Endodermal cell (in vitro differentiated cells): Measurements from ENCODE around the gene ATP13A3. TPM values are rescaled to one million over a fixed set of nuclear protein-coding genes. Genes with fewer than 3 reads are reported as not detected.

Source experiments
- DNase-seq: peaks from one replicate; pipeline ENCODE4 v3.0.0-alpha.2; 2017
- H3K27ac ChIP-seq: 2 replicates; pipeline ENCODE4 v1.5.1; 2013; ENCODE audit warnings: mild to moderate bottlenecking, low read depth, low read length, moderate library complexity
- H3K27me3 ChIP-seq: 2 replicates; pipeline ENCODE4 v1.6.1; 2013; ENCODE audit warnings: mild to moderate bottlenecking, low read length, moderate library complexity; ENCODE audit not compliant: insufficient read depth, control insufficient read depth, poor library complexity, severe bottlenecking
- H3K36me3 ChIP-seq: 2 replicates; pipeline ENCODE4 v1.7.0; 2013; ENCODE audit warnings: mild to moderate bottlenecking, low read length, moderate library complexity; ENCODE audit not compliant: control insufficient read depth, insufficient read depth
- H3K4me1 ChIP-seq: one replicate; pipeline ENCODE4 v1.7.0; 2013; ENCODE audit warnings: low read length; ENCODE audit not compliant: control insufficient read depth, insufficient read depth
- H3K4me3 ChIP-seq: 2 replicates; pipeline ENCODE4 v1.5.1; 2013; ENCODE audit warnings: mild to moderate bottlenecking, low read length, moderate library complexity
- H3K9ac ChIP-seq: 2 replicates; pipeline ENCODE4 v1.6.1; 2013; ENCODE audit warnings: mild to moderate bottlenecking, low read length, moderate library complexity; ENCODE audit not compliant: poor library complexity, severe bottlenecking; ENCODE audit errors: extremely low read depth
- H3K9me3 ChIP-seq: 2 replicates; pipeline ENCODE4 v1.6.1; 2013; ENCODE audit warnings: mild to moderate bottlenecking, low read length, moderate library complexity; ENCODE audit not compliant: control insufficient read depth
- H3K27ac Mint-ChIP-seq: 2 replicates; pipeline ENCODE4 v1.8.0; 2020; ENCODE audit warnings: mixed read lengths
- H3K27me3 Mint-ChIP-seq: 2 replicates; pipeline ENCODE4 v1.8.0; 2021; ENCODE audit warnings: mild to moderate bottlenecking, mixed read lengths; ENCODE audit not compliant: insufficient read depth
- H3K36me3 Mint-ChIP-seq: 2 replicates; pipeline ENCODE4 v1.8.0; 2020; ENCODE audit warnings: low read depth, mixed read lengths
- H3K4me1 Mint-ChIP-seq: 2 replicates; pipeline ENCODE4 v1.8.0; 2020; ENCODE audit warnings: mixed read lengths
- H3K4me3 Mint-ChIP-seq: 2 replicates; pipeline ENCODE4 v1.8.0; 2020; ENCODE audit warnings: mild to moderate bottlenecking, moderate library complexity, mixed read lengths
- H3K9me3 Mint-ChIP-seq: 2 replicates; pipeline ENCODE4 v1.8.0; 2020; ENCODE audit warnings: mild to moderate bottlenecking, mixed read lengths
- WGBS, 2 experiments: methylation state at CpG; one replicate each; pipeline versions ENCODE4 v1.1.5 to v1.1.7; 2013; ENCODE audit warnings: missing lambda C conversion rate in 2 of 2, mixed read lengths in 1 of 2; ENCODE audit not compliant: insufficient coverage in 1 of 2, insufficient read length in 1 of 2; 5-methylcytosine and 5-hydroxymethylcytosine counted together
- total RNA-seq, 2 donors: library from RNA; stranded (reverse); fragmentation: NEBNext Ultra II Directional in 1 of 2; extraction: Animal tissue kit (Norgen Biotek cat#: 25700) in 1 of 2; gene quantifications; 2 replicates in 1 of 2; 3 replicates in 1 of 2; pipeline ENCODE4 v1.2.1, GENCODE V29; 2021
- TF ChIP-seq, protein P1 (sequence below): fragments of 200-600 bp; sonication (generic); conservative IDR thresholded peaks from 2 replicates; pipeline ENCODE4 v1.5.0; 2021; ENCODE audit warnings: antibody characterized with exemption, mild to moderate bottlenecking

The ATP13A3 gene
- total RNA-seq, 2 donors from 2014 or later = 99.7 to 125 TPM

DNA sequence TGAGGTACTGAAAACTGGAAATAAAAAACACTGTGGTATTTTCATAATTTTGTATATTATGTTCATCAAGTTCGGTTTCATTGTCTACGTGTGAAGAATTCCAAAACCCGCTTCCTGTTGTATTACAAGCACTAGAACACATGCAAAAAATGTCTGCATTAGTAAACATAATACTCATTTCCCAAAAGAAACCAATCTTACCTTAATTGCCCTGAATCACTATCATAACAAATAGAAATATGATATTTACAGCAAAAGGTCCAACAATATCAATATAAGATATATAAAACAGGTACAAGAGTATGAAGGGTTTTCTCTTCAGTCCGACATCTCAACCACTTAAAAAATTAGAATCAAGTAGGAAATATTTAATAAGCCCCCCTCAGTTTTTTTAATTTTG lies 61.4 kb downstream of the ATP13A3 start:
- 97 to 100% methylated on average over 3 of the region's 4 CpGs for WGBS, 2 experiments
- H3K27ac ChIP-seq = no peak overlapping the region
- no peaks in the 10 kb centered on the region for H3K4me1 ChIP-seq
- no peaks in the 10 kb centered on the region for H3K27me3 ChIP-seq
- H3K4me3 ChIP-seq = no peak overlapping the region
- TF ChIP-seq, protein P1, sequence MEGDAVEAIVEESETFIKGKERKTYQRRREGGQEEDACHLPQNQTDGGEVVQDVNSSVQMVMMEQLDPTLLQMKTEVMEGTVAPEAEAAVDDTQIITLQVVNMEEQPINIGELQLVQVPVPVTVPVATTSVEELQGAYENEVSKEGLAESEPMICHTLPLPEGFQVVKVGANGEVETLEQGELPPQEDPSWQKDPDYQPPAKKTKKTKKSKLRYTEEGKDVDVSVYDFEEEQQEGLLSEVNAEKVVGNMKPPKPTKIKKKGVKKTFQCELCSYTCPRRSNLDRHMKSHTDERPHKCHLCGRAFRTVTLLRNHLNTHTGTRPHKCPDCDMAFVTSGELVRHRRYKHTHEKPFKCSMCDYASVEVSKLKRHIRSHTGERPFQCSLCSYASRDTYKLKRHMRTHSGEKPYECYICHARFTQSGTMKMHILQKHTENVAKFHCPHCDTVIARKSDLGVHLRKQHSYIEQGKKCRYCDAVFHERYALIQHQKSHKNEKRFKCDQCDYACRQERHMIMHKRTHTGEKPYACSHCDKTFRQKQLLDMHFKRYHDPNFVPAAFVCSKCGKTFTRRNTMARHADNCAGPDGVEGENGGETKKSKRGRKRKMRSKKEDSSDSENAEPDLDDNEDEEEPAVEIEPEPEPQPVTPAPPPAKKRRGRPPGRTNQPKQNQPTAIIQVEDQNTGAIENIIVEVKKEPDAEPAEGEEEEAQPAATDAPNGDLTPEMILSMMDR = no peak
- no peak overlapping the region for H3K27ac Mint-ChIP-seq
- no peak overlapping the region for H3K9ac ChIP-seq
- no peak for DNase-seq
- peaks cover 60% of the 10 kb centered on the region for H3K36me3 Mint-ChIP-seq
- H3K36me3 ChIP-seq = peaks cover 78% of the 10 kb centered on the region
- H3K27me3 Mint-ChIP-seq = no peaks in the 10 kb centered on the region
- H3K4me1 Mint-ChIP-seq = no peaks in the 10 kb centered on the region
- H3K4me3 Mint-ChIP-seq = no peak overlapping the region
- no peaks in the 10 kb centered on the region for H3K9me3 Mint-ChIP-seq
- no peaks in the 10 kb centered on the region for H3K9me3 ChIP-seq

DNA sequence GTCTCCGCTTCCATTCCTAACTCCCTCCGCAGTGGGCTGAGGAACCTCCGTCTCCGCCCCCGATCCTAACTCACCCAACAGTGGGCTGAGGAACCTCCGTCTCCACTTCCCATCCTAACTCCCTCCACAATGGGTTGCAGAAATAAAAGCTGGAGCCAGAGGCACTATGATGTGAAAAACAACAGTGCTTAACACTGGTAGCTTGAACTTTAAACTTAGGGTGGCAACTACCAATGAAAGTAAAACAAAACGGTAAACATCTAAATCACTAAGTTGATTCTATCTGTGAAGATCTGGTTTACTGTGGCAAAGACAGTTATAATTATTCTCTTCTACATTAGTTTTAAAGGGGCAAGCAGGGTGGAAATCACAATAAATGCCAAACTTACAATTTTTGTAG lies 61.8 kb downstream of the ATP13A3 start:
- TF ChIP-seq, protein P1 = no peak
- no peak for DNase-seq
- peaks cover 78% of the 10 kb centered on the region for H3K36me3 ChIP-seq
- Mint-ChIP-seq H3K27ac (no peak overlapping the region), H3K4me1 (no peaks in the 10 kb centered on the region), H3K27me3 (no peaks in the 10 kb centered on the region), H3K4me3 (no peak overlapping the region), H3K36me3 (peaks cover 58% of the 10 kb centered on the region), H3K9me3 (no peaks in the 10 kb centered on the region)
- H3K4me1 ChIP-seq = no peaks in the 10 kb centered on the region
- H3K27me3 ChIP-seq = no peaks in the 10 kb centered on the region
- no peaks in the 10 kb centered on the region for H3K9me3 ChIP-seq
- WGBS, 2 experiments = 90 to 96% methylated on average over 2 to 7 of the region's 7 CpGs
- H3K4me3 ChIP-seq = no peak overlapping the region
- H3K9ac ChIP-seq = no peak overlapping the region
- no peak overlapping the region for H3K27ac ChIP-seq

DNA sequence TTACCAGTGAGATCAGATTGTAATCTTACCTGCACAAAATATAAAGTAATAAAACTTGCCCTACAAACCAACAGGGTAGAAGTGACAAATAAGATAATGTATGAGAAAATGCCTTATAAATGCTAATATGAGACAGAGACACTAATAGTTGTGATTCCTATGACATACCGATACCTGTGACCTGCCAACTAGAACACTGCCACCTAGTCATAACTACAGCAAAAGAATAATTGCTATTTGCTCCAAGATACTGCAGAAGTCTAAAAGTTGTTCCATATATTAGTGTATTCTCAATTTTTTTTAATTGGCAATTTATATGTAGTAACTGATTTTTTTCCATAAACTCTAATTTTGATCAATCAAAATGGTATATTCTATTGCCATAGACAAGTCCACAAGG lies 62.4 kb downstream of the ATP13A3 start:
- WGBS, 2 experiments = 89% methylated on average over 1 of the region's 1 CpG; no CpG with 5 or more reads in 1 of the 2 experiments
- no peak for DNase-seq
- Histone ChIP-seq H3K4me3 (no peak overlapping the region), H3K27ac (no peak overlapping the region), H3K4me1 (no peaks in the 10 kb centered on the region), H3K9me3 (no peaks in the 10 kb centered on the region), H3K27me3 (no peaks in the 10 kb centered on the region), H3K9ac (no peak overlapping the region), H3K36me3 (peaks cover 76% of the 10 kb centered on the region)
- TF ChIP-seq, protein P1 = no peak
- Mint-ChIP-seq H3K27ac (no peak overlapping the region), H3K27me3 (no peaks in the 10 kb centered on the region), H3K36me3 (peaks cover 54% of the 10 kb centered on the region), H3K9me3 (no peaks in the 10 kb centered on the region), H3K4me1 (no peaks in the 10 kb centered on the region), H3K4me3 (no peak overlapping the region)
